IMR-90 (cell line): ENCODE results near the gene SCG5.

ENCODE experiments used
- MAZ ChIP-seq: IDR thresholded peaks from 2 replicates; pipeline ENCODE4 v1.6.1; 2012; ENCODE audit warnings: low read depth, mild to moderate bottlenecking, low read length, improper control_type of control experiment, moderate library complexity, borderline replicate concordance
- MXI1 ChIP-seq: IDR thresholded peaks from 2 replicates; pipeline ENCODE4 v1.6.1; 2012; ENCODE audit warnings: low read depth, mild to moderate bottlenecking, low read length, moderate library complexity, borderline replicate concordance
- POLR2A ChIP-seq: IDR thresholded peaks from 2 replicates; pipeline ENCODE4 v1.6.1; 2012; ENCODE audit warnings: mild to moderate bottlenecking, low read depth, low read length
- RAD21 ChIP-seq: IDR thresholded peaks from 2 replicates; pipeline ENCODE4 v1.6.1; 2012; ENCODE audit warnings: low read length, improper control_type of control experiment
- RCOR1 ChIP-seq: IDR thresholded peaks from 2 replicates; pipeline ENCODE4 v1.6.1; 2012; ENCODE audit warnings: mild to moderate bottlenecking, low read length, improper control_type of control experiment; ENCODE audit not compliant: insufficient replicate concordance
- TF ChIP-seq, protein P1 (sequence below): conservative IDR thresholded peaks from 2 replicates; pipeline ENCODE4 v1.5.1; 2012; ENCODE audit warnings: mild to moderate bottlenecking, low read depth, low read length, improper control_type of control experiment

DNA sequence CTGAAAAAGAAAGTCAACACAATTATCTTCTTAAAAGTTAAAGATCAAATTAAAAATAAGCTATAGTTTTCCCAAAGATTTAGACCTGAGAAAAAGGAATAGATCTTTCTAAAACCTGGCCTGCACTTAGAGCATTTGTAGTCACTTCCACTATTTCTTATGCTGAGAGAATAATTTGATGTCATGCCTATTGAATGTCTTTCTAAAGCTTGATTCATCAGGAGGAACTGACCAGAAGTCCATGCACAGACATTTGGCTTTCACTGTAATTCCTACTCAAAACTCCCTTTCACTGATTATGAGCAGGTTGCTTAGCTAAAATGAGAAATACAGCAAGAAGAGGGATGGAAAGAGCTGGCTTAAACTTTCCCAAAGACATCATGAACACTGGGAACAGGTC, 80.6 kb downstream of the SCG5 start:
- no peak for TF ChIP-seq RCOR1
- no peak for TF ChIP-seq RAD21
- TF ChIP-seq, protein P1, sequence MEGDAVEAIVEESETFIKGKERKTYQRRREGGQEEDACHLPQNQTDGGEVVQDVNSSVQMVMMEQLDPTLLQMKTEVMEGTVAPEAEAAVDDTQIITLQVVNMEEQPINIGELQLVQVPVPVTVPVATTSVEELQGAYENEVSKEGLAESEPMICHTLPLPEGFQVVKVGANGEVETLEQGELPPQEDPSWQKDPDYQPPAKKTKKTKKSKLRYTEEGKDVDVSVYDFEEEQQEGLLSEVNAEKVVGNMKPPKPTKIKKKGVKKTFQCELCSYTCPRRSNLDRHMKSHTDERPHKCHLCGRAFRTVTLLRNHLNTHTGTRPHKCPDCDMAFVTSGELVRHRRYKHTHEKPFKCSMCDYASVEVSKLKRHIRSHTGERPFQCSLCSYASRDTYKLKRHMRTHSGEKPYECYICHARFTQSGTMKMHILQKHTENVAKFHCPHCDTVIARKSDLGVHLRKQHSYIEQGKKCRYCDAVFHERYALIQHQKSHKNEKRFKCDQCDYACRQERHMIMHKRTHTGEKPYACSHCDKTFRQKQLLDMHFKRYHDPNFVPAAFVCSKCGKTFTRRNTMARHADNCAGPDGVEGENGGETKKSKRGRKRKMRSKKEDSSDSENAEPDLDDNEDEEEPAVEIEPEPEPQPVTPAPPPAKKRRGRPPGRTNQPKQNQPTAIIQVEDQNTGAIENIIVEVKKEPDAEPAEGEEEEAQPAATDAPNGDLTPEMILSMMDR, result no peak
- TF ChIP-seq POLR2A, result peak; percentile 44; the same call in 1 of the 2 replicates
- no peak for TF ChIP-seq MXI1
- TF ChIP-seq MAZ, result no peak
